HG03064 (cell line): ENCODE results near the gene SBNO2.
A peak's percentile ranks its signal among the peaks of the same experiment; 100 is the strongest.
"Not testable (repeated sequence)": the region's sequence is repeated elsewhere in the genome, so short reads cannot be mapped to it uniquely, and the experiment has no call there.

Experiments
- ATAC-seq: cut with Tn5 transposase; IDR thresholded peaks from one replicate; pipeline ENCODE4 v1.9.1; 2021; ENCODE audit warnings: low read depth; ENCODE audit not compliant: unreplicated experiment

Gene SBNO2

GRCh38 chr19:1206864-1207450 is 32.9 kb upstream of the SBNO2 start:
- ATAC-seq: no peak

DNA sequence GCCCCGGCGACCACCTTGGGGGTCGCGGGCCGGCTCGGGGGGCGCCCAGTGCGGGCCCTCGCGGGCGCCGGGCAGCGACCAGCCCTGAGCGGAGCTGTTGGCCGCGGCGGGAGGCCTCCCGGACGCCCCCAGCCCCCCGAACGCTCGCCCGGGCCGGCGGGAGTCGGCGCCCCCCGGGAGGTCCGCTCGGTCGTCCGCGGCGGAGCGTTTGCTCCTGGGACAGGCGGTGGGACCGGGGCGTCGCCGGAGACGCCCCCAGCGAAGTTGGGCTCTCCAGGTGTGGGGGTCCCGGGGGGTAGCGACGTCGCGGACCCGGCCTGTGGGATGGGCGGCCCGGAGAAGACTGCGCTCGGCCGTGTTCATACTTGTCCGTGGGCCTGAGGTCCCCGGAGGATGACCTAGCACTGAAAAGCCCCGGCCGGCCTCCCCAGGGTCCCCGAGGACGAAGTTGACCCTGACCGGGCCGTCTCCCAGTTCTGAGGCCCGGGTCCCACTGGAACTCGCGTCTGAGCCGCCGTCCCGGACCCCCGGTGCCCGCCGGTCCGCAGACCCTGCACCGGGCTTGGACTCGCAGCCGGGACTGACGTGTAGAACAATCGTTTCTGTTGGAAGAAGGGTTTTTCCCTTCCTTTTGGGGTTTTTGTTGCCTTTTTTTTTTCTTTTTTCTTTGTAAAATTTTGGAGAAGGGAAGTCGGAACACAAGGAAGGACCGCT is 32.2 kb upstream of the SBNO2 start:
- ATAC-seq: no peak

DNA sequence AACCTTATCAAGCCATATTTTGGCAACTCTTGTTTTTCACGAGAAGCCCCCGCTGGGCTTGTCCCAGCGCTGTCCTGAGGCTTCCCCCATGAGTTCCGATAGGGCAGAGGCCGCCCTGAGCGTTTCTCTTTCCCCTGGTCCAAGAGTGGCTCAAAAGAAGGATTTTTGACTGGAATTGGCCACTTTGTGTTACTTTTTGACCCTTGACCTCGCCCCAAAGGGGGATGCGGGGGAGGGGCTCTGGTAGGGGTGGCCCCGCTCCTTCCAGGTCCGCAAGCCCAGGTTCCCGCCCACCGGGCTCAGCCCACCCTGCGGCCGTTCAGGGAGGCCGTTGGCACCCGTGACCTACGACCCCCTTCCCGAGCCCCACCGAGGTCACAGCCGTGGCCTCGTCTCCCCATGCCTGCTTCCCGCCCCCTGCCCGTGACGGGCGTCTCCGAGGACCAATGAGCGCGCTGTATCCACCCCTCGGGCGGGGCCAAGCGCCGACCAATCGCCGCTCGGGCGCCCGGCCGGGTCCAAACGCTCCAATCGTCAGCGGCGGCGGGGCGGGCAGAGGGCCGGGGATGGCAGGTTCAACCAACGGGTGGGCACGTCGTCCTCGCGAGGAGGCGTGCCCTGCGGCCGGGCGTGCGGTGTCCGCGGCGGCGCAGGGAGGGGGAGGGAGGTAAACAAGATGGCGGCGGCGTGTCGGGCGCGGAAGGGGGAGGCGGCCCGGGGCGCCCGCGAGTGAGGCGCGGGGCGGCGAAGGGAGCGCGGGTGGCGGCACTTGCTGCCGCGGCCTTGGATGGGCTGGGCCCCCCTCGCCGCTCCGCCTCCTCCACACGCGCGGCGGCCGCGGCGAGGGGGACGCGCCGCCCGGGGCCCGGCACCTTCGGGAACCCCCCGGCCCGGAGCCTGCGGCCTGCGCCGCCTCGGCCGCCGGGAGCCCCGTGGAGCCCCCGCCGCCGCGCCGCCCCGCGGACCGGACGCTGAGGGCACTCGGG is 31.3 kb upstream of the SBNO2 start, which contains the start of gene STK11:
Gene STK11 (plus strand): TSS at position 665 of the 986 bp plus-strand sequence. CDS start 1,136 bp downstream, outside the sequence.
- peak; percentile 59 for ATAC-seq

GRCh38 chr19:1200614-1201013 is 26.5 kb upstream of the SBNO2 start:
- not testable (repeated sequence) for ATAC-seq

- no peak for ATAC-seq
These were observed 25.5 kb upstream of the SBNO2 start for GRCh38 chr19:1199531-1199930.

DNA sequence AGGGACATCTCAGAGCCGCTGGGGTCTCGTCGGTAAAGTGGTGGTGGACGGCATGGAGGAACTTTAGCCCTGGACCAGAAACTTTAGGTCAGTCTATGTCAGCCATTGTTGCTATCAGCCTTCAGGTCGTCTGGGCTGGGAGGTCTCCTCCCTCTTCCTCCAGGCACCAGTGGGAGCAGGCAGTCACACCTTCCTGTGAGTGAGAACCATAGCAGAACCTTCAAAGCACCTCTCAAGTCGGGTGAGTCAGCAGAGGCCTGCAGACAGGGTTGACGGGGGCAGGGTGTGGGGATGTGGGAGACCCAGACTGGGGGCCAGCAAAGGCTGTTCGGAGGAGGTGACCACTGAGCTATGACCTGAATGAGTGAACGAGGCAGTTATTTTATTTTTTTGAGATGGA is 15.4 kb upstream of the SBNO2 start:
- ATAC-seq: no peak

- no peak for ATAC-seq
These were observed 9.6 kb upstream of the SBNO2 start for GRCh38 chr19:1183543-1184172.

- ATAC-seq: no peak
These were observed 8.7 kb upstream of the SBNO2 start for GRCh38 chr19:1182727-1183126.

DNA sequence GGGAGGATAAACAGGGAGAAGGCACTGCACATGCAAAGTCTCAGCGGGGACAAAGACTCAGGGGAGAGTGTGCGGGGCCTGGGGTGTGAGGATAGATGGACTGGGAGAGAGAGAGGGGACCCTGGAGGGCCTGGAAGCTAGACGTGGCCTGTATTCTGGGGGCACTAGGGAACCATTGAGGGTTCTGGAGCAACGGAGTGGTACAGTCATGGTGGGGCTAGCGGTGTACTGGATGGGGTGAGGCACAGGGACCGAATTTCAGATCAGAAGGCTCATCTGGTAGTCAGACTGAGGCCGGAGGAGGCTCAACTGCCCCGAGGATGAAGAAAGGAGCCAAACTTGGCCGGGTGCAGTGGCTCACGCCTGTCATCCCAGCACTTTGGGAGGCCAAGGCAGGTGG is 8.0 kb upstream of the SBNO2 start:
- ATAC-seq: no peak

DNA sequence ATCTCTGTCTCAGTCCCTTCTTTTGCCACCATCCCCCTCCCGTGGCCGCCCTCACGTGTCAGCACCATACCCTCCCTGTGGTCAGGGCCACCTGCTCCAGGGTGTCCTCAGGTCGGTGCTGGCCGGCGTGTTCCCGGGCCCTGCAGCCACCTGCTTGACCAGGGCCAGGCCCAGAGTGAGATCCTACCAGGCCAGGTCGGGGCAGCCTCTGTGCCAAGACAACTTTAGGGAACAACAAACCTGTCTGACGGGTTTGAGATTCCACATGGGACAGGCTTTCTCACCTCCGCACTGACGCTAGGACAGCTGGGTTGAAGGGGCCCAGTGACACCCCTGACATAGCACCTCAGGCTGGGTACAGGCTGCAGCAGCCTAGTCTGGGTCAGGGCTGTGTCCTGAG is 7.5 kb upstream of the SBNO2 start:
- no peak for ATAC-seq

DNA sequence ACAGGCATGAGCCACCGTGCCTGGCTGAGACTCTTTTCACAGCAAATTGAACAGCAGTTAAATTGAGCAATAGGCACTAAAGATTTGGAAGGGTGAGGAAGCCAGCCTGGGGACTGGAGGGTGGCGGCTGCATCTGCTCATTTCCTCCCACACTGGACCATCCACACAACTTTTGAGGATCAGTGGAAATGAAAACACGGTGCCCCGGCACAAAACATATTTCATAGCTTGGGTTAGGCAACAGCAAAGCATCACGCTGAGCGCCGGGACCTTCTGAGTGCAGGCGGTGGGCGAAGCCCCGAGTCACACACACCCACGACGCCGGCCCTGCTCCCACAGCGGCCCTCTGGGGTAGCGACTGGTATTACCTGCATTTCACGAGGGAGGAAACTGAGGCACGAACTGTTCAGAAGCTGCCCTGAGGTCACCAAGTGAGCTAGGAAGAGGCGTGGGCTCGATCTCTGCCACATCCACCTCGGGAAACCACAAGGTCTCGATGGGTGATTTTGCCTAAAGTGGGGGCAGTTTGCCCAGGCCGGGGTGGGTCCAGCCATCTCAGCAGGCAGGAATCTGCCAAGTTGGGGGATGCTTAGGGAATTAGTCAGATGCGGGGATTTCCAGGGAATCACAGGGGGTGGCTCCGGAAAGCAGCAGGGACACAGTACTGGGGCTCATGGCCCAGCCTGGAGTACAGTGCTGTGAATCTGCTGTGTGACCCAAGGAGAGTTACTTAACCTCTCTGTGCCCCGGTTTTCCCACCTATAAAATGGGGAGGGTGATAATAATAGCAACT is 3.5 kb upstream of the SBNO2 start:
- no peak for ATAC-seq

DNA sequence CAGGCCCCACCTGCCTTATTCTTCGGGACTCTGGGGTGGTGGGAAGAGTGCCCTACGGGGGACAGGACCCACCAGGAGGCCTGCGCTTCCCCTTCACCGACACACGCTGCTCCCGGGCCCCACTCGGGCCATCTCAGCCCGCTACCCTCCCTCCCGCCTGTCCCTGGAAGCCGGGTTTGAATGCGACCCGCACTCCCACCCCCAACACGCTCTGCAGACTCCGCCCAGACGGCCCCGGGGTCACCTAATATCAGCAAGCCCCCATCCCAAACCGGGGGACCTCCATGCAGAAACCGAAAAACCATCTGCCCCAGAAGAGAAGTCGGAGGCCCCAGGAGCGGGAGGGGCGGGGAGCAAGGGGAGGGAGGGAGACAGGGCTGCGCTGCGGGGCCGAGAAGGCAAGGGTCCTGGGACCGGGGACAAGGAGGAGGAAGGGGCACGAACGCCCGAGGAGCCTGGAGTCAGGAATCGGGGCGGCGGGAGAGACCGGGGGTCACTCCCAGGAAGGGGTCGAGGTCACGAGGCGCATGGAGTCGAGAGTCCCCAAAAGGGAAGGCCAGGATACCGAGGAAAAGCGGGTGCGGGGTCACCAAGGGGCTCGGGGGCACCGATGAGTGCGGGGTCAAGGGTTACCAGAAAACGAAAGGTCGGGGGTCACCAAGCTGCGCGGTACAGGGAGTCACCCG is 766 bp downstream of the SBNO2 start:
- ATAC-seq: no peak

DNA sequence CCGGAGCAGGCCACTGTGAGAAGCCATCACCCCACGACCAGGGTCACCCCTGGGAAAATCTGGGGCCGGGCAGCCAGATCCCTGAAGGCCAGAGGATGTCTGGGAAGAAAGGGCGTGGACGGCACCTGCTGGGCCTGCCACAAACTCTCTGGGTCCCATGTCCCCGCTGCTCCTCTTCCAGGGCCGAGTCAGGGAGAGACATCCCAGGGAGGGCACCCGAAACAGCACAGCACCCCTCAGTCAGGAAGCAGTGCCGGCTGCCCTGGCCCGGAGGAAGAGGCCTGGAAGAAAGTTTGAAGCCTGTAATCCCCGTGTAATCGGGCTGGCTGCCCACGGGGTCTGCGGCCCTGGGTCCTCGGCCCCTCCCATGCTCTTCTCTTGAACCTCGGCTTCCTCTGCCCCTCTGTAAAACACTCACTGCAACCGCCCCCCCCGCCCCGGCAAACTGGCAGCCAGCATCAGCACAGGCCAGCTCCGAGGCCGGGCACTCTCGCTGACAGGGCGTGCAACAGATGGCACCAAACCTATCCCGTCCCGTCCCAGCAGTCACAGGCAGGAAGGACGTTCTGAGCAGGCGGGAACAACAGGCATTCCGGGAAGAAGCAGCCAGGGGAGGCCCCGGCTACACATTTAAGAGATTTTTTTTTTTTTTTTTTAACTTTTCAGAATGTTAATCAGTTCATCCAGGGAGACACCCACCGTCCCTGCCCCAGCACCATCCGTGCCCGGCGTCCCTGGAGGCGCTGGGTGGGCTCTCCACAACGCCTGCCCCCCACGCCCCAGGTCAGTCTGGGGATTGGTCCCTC is 1.5 kb downstream of the SBNO2 start:
- ATAC-seq: no peak

DNA sequence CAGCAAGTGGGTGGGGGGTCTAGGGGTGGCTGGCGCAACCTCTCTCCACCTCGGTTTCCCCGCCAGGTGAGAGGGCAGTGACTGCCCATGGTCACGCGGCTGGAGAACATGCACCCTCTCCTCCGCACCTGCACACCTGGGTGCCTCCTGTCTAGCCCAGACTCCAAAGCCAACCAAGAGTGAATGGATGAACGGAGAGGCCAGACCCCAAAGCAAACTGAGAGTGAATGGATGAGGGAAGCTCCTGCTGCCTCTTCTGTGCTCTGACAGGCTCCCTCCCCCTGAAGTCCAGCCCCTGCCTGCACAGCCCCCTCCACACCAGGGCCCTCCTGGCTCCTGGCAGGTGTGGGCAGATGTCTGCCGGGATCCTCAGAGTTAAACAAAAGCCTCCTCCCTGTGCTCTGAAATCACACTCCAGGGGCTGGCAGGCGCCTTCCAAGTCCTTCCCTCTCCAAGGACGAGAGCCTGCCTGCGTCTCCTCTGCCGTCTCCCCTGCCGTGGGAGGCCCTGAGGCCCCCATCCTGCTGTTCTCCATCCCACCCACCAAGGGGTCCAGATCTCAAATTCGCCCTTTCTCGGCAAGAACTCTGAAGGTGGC is 2.2 kb downstream of the SBNO2 start:
- ATAC-seq: no peak

GRCh38 chr19:1170938-1171754 is 2.9 kb downstream of the SBNO2 start:
- no peak for ATAC-seq

GRCh38 chr19:1169921-1170885 is 3.9 kb downstream of the SBNO2 start:
- no peak for ATAC-seq
